MM.1S (cell line): Measurements from ENCODE around the gene HPSE2.

Experiments used
- DNase-seq: peaks from one replicate; pipeline ENCODE4 v3.0.0-alpha.2; 2015
- H2AFZ ChIP-seq: fragments of 300-600 bp; sonication (generic); 2 replicates; pipeline ENCODE4 v1.6.0; 2016; ENCODE audit warnings: antibody characterized with exemption, low read length
- H3F3A ChIP-seq: fragments of 300-600 bp; sonication (generic); 2 replicates; pipeline ENCODE4 v1.6.1; 2016; ENCODE audit warnings: mild to moderate bottlenecking, antibody characterized with exemption, low read length, moderate library complexity, mixed read lengths; ENCODE audit not compliant: insufficient read depth
- H3K27ac ChIP-seq: fragments of 300-600 bp; sonication (generic); 2 replicates; pipeline ENCODE4 v1.5.1; 2016; ENCODE audit warnings: mild to moderate bottlenecking, low read length
- H3K27me3 ChIP-seq: fragments of 300-600 bp; sonication (generic); replicated peaks from 2 replicates; pipeline ENCODE4 v1.6.0; 2016; ENCODE audit warnings: low read length; ENCODE audit not compliant: insufficient read depth
- H3K36me3 ChIP-seq: fragments of 300-600 bp; sonication (generic); replicated peaks from 2 replicates; pipeline ENCODE4 v1.6.1; 2016; ENCODE audit warnings: mild to moderate bottlenecking, low read length, mixed read lengths; ENCODE audit not compliant: insufficient read depth
- H3K4me1 ChIP-seq: fragments of 300-600 bp; sonication (generic); 2 replicates; pipeline ENCODE4 v1.6.1; 2016; ENCODE audit warnings: low read length, mixed read lengths
- H3K4me2 ChIP-seq: fragments of 300-600 bp; sonication (generic); 2 replicates; pipeline ENCODE4 v1.6.0; 2016; ENCODE audit warnings: low read depth, low read length
- H3K4me3 ChIP-seq: fragments of 300-600 bp; sonication (generic); 2 replicates; pipeline ENCODE4 v1.5.1; 2016; ENCODE audit warnings: low read length, mixed read lengths
- H3K79me2 ChIP-seq: fragments of 300-600 bp; sonication (generic); 2 replicates; pipeline ENCODE4 v1.6.1; 2016; ENCODE audit warnings: mixed run types, low read length, mixed read lengths
- H3K9ac ChIP-seq: fragments of 300-600 bp; sonication (generic); 2 replicates; pipeline ENCODE4 v1.6.1; 2016; ENCODE audit warnings: low read length, mixed read lengths
- H3K9me2 ChIP-seq: fragments of 300-600 bp; sonication (generic); replicated peaks from 2 replicates; pipeline ENCODE4 v1.6.1; 2016; ENCODE audit warnings: mild to moderate bottlenecking, low read length, mixed read lengths; ENCODE audit not compliant: insufficient read depth
- H3K9me3 ChIP-seq: fragments of 300-600 bp; sonication (generic); replicated peaks from 2 replicates; pipeline ENCODE4 v1.6.1; 2016; ENCODE audit warnings: mild to moderate bottlenecking, low read length, mixed read lengths; ENCODE audit not compliant: insufficient read depth
- H4K20me1 ChIP-seq: fragments of 300-600 bp; sonication (generic); 2 replicates; pipeline ENCODE4 v1.6.1; 2016; ENCODE audit warnings: mild to moderate bottlenecking, low read length, moderate library complexity, mixed read lengths; ENCODE audit not compliant: insufficient read depth
- EZH2 ChIP-seq: fragments of 300-600 bp; sonication (generic); optimal IDR thresholded peaks from 2 replicates; pipeline ENCODE3; 2017; ENCODE audit warnings: low read depth, mild to moderate bottlenecking, antibody characterized with exemption, low read length, mixed read lengths
- EZH2phosphoT487 ChIP-seq: fragments of 300-600 bp; sonication (generic); IDR thresholded peaks from 2 replicates; pipeline ENCODE4 v1.6.1; 2018; ENCODE audit warnings: antibody characterized with exemption, low read length
- TF ChIP-seq, protein P1 (sequence below): fragments of 300-600 bp; sonication (generic); IDR thresholded peaks from 2 replicates; pipeline ENCODE4 v1.5.1; 2016; ENCODE audit warnings: antibody characterized with exemption, low read length, mixed read lengths

Gene HPSE2

DNA sequence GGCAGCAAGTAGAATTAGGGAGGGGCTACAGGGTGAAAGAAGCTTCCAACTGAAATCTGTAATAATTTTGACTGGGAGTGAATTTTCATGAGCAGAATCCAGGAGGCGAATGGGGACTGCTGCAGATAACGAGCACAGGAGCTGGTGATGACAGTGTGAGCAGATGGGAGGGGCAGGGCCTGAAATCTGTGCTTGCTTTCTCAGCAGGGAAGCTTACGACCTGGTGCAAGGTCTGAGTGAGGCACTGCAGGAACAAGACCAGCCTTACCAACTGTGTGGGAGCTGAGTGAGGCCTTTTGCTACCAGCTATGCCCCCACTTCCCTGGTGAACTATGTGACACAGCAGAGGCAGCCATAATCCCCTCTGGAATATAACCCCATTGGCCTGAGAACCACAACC lies 109.8 kb downstream of the HPSE2 start:
- no peaks in the 10 kb centered on the region for H3K36me3 ChIP-seq
- H3K9me2 ChIP-seq: no peaks in the 10 kb centered on the region
- H3F3A ChIP-seq: no peaks in the 10 kb centered on the region
- no peaks in the 10 kb centered on the region for H3K4me1 ChIP-seq
- no peak overlapping the region for H2AFZ ChIP-seq
- H3K9me3 ChIP-seq: no peaks in the 10 kb centered on the region
- no peaks in the 10 kb centered on the region for H3K27me3 ChIP-seq
- H3K4me2 ChIP-seq: no peak overlapping the region
- no peak overlapping the region for H3K4me3 ChIP-seq
- TF ChIP-seq EZH2 (no peak), EZH2phosphoT487 (no peak)
- TF ChIP-seq, protein P1, sequence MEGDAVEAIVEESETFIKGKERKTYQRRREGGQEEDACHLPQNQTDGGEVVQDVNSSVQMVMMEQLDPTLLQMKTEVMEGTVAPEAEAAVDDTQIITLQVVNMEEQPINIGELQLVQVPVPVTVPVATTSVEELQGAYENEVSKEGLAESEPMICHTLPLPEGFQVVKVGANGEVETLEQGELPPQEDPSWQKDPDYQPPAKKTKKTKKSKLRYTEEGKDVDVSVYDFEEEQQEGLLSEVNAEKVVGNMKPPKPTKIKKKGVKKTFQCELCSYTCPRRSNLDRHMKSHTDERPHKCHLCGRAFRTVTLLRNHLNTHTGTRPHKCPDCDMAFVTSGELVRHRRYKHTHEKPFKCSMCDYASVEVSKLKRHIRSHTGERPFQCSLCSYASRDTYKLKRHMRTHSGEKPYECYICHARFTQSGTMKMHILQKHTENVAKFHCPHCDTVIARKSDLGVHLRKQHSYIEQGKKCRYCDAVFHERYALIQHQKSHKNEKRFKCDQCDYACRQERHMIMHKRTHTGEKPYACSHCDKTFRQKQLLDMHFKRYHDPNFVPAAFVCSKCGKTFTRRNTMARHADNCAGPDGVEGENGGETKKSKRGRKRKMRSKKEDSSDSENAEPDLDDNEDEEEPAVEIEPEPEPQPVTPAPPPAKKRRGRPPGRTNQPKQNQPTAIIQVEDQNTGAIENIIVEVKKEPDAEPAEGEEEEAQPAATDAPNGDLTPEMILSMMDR: no peak
- no peaks in the 10 kb centered on the region for H4K20me1 ChIP-seq
- no peak overlapping the region for H3K27ac ChIP-seq
- no peak for DNase-seq
- H3K79me2 ChIP-seq: no peaks in the 10 kb centered on the region
- H3K9ac ChIP-seq: no peak overlapping the region

DNA sequence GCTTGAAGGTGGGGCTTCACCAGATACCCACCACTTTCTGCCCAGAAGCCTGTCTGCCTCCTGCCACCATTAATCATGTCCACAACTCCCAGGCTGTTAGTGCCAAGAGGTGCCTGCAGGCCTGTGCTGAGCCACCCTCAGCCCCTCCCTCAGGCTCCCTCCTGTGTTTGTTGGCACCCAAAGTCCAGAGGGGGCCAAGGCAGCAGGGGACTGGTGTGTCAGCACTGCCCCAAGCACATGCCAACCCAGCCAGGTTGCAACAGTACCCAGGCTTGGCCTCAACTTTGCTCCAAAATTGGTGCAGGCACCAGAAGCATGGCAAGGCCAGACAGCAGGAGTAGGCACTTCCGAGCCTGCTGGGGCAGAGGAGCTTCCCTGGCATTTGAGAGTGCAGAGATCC lies 111.3 kb downstream of the HPSE2 start:
- Histone ChIP-seq H3K79me2 (no peaks in the 10 kb centered on the region), H2AFZ (no peak overlapping the region), H3K9ac (no peak overlapping the region), H3K36me3 (no peaks in the 10 kb centered on the region), H3K9me3 (no peaks in the 10 kb centered on the region), H3K4me1 (no peaks in the 10 kb centered on the region), H3K4me2 (no peak overlapping the region), H3K27ac (no peak overlapping the region), H4K20me1 (no peaks in the 10 kb centered on the region), H3K9me2 (no peaks in the 10 kb centered on the region), H3F3A (no peaks in the 10 kb centered on the region), H3K27me3 (no peaks in the 10 kb centered on the region), H3K4me3 (no peak overlapping the region)
- TF ChIP-seq EZH2: no peak
- TF ChIP-seq EZH2phosphoT487: no peak
- TF ChIP-seq, protein P1: no peak
- DNase-seq: no peak

DNA sequence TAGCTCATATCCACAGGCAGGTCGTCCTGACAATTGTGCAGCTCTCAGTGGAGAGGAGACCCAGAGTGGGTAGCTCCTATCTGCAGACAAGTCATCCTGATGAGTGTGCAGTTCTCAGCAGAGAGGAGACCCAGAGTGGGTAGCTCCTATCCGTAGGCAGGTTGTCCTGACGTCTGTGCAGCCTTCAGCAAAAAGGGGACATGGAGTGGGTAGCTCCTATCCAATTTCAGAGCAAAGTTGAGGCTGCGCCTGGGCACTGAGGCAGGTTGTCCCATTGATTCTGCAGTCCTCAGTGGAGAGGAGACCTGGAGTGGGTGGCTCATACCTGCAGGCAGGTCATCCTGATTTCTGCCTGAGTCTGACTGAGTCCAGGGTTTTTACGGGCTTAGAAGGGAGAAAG lies 111.8 kb downstream of the HPSE2 start:
- Histone ChIP-seq H3K4me3 (no peak overlapping the region), H3K4me1 (no peaks in the 10 kb centered on the region), H3K27me3 (no peaks in the 10 kb centered on the region), H3F3A (no peaks in the 10 kb centered on the region), H4K20me1 (no peaks in the 10 kb centered on the region), H3K9ac (no peak overlapping the region), H3K27ac (no peak overlapping the region), H3K9me2 (no peaks in the 10 kb centered on the region), H3K36me3 (no peaks in the 10 kb centered on the region), H3K79me2 (no peaks in the 10 kb centered on the region), H3K4me2 (no peak overlapping the region), H2AFZ (no peak overlapping the region), H3K9me3 (no peaks in the 10 kb centered on the region)
- TF ChIP-seq EZH2: no peak
- TF ChIP-seq, protein P1: no peak
- no peak for TF ChIP-seq EZH2phosphoT487
- no peak for DNase-seq

DNA sequence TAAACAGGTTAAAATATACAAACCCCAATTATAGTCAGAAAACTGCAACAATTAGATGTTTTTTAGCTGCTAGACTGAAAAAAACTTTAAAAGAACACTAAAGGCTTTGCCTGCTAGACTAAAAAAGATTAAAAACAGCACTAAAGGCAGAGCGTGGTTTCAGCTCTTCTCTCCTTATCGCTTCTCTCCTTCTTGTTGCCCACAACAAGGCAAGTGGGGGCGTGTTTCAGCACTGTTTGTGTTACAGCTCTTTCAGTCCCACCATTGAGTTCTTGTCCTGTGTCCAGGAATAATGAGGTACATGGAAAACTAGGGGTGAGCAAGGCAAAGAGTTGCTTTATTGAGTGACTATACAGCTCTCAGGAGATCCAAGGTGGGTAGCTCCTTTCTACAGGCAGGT lies 112.3 kb downstream of the HPSE2 start:
- TF ChIP-seq EZH2phosphoT487 (no peak), EZH2 (no peak)
- TF ChIP-seq, protein P1: no peak

More for the DNA sequence above, 112.3 kb downstream of the HPSE2 start:
- H3K79me2 ChIP-seq: no peaks in the 10 kb centered on the region
- no peak overlapping the region for H3K4me2 ChIP-seq
- H3K9me2 ChIP-seq: no peaks in the 10 kb centered on the region
- no peaks in the 10 kb centered on the region for H3F3A ChIP-seq
- no peak overlapping the region for H2AFZ ChIP-seq
- H3K27ac ChIP-seq: no peak overlapping the region
- no peaks in the 10 kb centered on the region for H3K4me1 ChIP-seq
- H3K27me3 ChIP-seq: no peaks in the 10 kb centered on the region
- no peak overlapping the region for H3K9ac ChIP-seq
- no peaks in the 10 kb centered on the region for H4K20me1 ChIP-seq
- H3K4me3 ChIP-seq: no peak overlapping the region
- no peaks in the 10 kb centered on the region for H3K9me3 ChIP-seq
- no peaks in the 10 kb centered on the region for H3K36me3 ChIP-seq
- no peak for DNase-seq
